GM21786 (cell line): Measurements from ENCODE around the gene SLC6A18.

Source experiments
- ATAC-seq: cut with Tn5 transposase; IDR thresholded peaks from one replicate; pipeline ENCODE4 v1.9.1; 2021; ENCODE audit not compliant: unreplicated experiment

SLC6A18 gene

GRCh38 chr5:1186351-1187233, 38.6 kb upstream of the SLC6A18 start:
- no peak for ATAC-seq

- ATAC-seq = no peak
Measured at GRCh38 chr5:1187234-1187949, 37.8 kb upstream of the SLC6A18 start.

GRCh38 chr5:1187950-1188334, 37.2 kb upstream of the SLC6A18 start:
- no peak for ATAC-seq

DNA sequence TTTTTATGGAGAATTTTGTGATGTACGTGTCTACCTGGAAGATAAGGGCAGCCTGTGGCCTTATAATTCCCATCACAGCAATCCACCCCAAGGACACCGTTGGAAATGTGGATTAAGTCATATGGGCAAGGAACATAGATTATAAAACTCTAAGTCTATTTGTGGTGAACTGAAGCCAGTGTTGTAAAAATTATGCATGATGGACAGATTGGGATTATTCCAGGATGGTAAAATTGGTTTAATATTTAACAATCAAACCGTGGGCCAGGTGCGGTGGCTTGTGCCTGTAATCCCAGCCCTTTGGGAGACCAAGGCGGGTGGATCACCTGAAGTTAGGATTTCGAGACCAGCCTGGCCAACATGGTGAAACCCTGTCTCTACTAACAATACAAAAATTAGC, 36.7 kb upstream of the SLC6A18 start:
- no peak for ATAC-seq

DNA sequence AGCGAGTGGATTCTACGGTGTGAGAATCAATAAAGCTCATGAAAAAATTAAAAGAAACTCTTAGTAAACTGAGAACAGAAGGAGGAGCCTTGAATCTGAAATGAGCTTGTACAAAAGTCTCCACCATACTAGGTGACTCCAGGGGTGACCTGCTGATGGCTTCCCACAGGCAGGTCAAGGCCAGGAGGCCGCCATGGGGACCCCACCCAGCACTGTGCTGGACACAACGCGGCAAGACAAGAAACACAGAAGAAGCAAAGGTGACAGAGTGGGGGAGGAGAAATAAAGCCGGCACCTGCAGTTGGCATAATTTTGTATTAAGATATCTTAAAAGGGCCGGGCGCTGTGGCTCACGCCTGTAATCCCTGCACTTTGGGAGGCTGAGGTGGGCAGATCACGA, 35.9 kb upstream of the SLC6A18 start:
- no peak for ATAC-seq

- no peak for ATAC-seq
Measured at GRCh38 chr5:1190278-1190677, 34.9 kb upstream of the SLC6A18 start.

GRCh38 chr5:1190837-1191239, 34.3 kb upstream of the SLC6A18 start:
- ATAC-seq = no peak

GRCh38 chr5:1192971-1193590, 32.1 kb upstream of the SLC6A18 start:
- no peak for ATAC-seq

DNA sequence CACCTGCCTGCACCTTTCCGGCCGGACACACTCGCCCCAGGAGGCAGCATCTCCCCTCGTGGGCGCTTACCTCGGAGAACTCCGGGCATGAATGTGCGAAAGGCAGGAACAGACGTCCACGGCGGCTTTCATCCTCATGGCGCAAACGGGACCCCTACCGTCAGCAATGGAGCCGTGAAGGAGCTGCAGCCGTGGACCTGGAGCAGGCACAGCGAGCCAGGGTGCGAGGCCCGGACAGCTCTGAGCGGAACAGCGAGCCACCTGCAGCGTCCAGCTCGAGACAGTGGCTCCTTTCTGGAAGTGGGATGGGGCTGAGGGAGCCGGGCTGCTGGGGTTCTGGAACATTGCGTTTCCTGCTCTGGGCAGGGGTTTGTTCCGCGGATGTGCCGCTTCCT, 31.6 kb upstream of the SLC6A18 start:
- ATAC-seq = no peak

DNA sequence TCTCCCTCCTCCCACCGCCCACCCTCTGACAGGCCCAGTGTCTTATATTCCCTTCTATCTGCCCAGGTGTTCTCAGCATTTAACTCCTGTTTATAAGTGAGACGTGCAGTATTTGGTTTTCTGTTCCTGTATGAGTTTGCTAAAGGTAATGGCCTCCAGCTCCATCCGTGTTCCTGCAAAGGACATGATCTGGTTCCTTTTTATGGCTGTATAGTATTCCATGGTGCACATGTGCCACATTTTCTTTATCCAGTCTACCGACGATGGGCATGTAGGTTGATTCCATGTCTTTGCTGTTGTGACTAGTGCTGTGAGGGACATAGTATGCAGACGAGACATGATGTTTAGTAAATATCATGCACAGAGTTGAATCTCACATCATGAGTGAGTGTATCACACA, 30.8 kb upstream of the SLC6A18 start:
- ATAC-seq = no peak

- ATAC-seq = no peak
Measured at GRCh38 chr5:1195439-1195838, 29.7 kb upstream of the SLC6A18 start.

DNA sequence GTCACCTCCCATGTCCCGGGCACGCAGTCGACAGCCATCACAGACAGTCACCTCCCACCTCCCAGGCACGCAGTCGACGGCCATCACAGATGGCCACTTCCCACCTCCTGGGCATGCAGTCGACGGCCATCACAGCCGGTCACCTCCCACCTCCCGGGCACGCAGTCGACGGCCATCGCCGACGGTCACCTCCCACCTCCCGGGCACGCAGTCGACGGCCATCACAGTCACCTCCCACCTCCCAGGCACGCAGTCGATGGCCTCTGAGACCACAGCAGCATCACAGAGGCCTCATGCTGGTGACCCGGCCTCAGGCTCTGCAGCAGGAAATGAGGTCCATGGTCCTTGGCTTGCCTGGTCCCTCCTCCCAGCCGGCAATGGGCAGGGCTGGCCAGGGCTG, 29.3 kb upstream of the SLC6A18 start:
- no peak for ATAC-seq

- no peak for ATAC-seq
Measured at GRCh38 chr5:1196562-1196961, 28.6 kb upstream of the SLC6A18 start.

DNA sequence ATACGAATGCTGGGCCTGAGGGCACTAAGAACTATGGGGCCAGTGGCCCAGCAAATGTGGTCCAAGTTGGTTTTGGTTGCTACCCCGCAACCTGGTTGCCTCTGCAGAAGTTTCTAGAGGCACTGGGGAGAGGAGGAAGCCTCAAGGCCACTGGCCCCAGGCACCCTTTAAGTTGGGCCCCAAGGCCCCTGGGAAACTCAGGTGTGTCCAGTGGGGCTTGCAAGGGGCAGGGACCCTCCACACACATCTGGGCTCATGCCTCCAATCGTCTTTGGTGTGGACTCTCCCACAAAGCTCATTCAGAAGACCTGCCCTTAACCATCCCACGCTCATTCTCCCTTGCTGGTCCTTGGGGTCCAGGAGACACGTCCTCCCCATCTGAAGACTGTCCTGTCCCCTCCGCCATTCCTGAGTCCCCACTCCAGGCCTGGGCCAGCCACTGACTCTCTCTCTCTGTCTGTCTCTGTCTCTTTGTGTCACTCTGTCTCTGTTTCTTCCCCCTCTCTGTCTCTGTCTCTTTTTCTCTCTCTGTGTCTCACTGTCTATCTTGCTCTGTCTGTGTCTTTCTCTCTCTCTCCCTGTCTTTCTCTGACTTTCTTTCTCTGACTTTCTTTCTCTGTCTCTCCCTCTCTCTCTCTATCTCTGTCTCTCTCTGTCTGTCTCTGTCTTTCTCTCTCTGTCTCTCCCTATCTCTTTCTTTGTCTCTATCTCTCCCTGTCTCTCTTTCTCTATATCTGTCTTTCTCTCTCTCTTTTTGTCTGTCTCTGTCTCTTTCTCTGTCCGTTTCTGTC, 27.1 kb upstream of the SLC6A18 start:
- no peak for ATAC-seq

- ATAC-seq = no peak
Measured at GRCh38 chr5:1199340-1199648, 25.9 kb upstream of the SLC6A18 start.

DNA sequence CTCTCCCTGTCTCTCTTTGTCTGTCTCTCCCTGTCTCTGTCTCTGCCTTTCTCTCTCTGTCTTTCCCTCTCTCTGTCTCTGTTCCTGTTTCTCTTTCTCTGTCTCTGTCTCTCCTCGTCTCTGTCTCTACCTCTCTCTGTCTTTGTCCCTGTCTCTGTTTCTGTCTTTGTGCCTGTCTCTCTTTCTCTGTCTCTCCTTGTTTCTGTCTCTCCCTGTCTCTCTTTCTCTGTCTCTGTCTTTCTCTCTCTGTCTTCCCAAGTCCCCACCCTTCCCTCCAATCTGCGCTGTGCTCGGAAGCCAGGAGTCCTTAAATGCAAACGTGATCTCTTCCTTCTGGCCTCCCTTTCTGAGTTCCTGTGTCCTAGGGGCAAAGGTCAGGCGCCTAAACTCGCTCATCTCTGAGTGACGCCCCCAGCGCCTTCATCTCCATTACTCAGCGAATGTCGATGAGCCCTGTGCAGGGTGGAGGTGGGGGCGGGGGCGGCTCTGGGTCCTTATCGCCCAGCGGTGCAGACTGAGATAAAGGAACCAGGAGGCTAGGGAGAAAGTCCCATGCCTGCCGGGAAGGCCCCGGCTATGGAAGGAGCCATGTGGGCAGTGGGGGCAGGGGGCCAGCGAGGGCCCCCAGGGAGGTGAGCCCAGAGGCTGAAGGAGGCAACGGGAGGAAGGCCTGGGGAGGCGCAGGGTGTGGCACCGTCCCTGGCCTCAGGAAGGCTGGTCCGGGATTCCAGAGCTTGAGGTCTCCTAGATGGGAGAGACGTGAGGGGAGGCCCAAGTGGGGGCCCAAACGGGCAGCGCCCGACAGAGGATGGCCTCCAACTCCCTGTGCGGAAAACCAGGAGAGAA, 25.3 kb upstream of the SLC6A18 start:
- ATAC-seq = no peak

- no peak for ATAC-seq
Measured at GRCh38 chr5:1200495-1201326, 24.5 kb upstream of the SLC6A18 start.

DNA sequence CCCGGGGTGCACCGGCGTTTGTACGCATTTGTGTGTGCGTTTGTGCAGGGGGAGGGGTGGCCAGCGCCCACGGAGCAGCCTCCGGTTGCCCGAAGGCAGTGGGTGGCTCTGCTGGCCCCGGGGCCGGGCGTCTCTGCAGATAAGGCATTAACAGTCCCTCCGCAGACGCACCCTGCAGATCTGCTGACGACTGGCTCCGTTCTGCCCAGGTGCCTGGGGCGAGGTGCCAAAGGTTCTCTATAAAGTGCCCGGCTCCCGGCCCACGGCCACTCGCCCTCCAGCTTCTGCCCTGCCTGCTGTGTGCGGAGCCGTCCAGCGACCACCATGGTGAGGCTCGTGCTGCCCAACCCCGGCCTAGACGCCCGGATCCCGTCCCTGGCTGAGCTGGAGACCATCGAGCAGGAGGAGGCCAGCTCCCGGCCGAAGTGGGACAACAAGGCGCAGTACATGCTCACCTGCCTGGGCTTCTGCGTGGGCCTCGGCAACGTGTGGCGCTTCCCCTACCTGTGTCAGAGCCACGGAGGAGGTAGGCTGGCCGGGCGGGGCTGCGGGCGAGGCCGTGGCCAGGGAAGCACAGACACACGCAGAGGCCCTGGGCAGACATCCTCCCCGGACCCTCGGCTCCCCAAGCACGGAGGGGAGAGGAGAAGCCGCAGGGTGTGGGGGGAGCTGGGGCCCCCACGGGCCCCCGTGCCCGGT, 23.7 kb upstream of the SLC6A18 start, which contains the start of gene SLC6A19:
Gene SLC6A19, plus strand, starts transcription at position 269 of the 699 bp plus-strand sequence. Its CDS starts 56 bp downstream, at position 325.
- no peak for ATAC-seq
